Measurements from ENCODE around the gene SOX5. TPM values are rescaled to one million over a fixed set of nuclear protein-coding genes. Genes with fewer than 3 reads are reported as not detected.

The SOX5 gene
- total and polyA plus RNA-seq, 2 of the 8 experiments (the other 6 are each of a cell fraction or from before 2014, with no cell fraction given) = 2.2 to 2.6 TPM

DNA sequence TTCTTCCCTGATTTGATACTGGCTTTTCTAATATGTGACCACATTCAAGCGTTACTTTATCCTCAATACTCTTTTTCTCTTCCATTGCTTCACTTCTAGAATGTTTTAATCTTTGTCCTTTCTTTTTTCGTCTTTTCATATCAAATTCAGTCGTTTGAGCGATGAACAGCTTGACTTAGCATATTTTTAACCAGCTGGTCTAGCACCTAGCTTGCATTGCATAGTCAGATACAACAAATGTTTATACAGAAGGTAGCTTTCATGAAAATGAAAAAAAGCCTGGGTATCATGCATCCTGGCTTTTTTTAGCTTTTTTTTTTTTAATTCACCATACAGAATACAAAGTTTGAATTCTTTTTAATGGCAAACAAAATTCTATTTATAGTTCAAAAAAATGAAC is 1.2 kb downstream of the SOX5 start (continued):
- TF ChIP-seq, protein P1, sequence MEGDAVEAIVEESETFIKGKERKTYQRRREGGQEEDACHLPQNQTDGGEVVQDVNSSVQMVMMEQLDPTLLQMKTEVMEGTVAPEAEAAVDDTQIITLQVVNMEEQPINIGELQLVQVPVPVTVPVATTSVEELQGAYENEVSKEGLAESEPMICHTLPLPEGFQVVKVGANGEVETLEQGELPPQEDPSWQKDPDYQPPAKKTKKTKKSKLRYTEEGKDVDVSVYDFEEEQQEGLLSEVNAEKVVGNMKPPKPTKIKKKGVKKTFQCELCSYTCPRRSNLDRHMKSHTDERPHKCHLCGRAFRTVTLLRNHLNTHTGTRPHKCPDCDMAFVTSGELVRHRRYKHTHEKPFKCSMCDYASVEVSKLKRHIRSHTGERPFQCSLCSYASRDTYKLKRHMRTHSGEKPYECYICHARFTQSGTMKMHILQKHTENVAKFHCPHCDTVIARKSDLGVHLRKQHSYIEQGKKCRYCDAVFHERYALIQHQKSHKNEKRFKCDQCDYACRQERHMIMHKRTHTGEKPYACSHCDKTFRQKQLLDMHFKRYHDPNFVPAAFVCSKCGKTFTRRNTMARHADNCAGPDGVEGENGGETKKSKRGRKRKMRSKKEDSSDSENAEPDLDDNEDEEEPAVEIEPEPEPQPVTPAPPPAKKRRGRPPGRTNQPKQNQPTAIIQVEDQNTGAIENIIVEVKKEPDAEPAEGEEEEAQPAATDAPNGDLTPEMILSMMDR (IDR thresholded peaks at IDR 0.05; ENCODE audit: control extremely low read depth in 1 of 3, insufficient read depth in 1 of 3, low read depth in 1 of 3, low read length in 3 of 3) = no peak
